UCSD-AML1 (cell line): Measurements from ENCODE around the gene RAB40C.

Experiments used
- DNase-seq: peaks from one replicate; lab custom pipeline; 2025; ENCODE audit not compliant: unreplicated experiment; lab: John Stamatoyannopoulos, UW

The RAB40C gene

DNA sequence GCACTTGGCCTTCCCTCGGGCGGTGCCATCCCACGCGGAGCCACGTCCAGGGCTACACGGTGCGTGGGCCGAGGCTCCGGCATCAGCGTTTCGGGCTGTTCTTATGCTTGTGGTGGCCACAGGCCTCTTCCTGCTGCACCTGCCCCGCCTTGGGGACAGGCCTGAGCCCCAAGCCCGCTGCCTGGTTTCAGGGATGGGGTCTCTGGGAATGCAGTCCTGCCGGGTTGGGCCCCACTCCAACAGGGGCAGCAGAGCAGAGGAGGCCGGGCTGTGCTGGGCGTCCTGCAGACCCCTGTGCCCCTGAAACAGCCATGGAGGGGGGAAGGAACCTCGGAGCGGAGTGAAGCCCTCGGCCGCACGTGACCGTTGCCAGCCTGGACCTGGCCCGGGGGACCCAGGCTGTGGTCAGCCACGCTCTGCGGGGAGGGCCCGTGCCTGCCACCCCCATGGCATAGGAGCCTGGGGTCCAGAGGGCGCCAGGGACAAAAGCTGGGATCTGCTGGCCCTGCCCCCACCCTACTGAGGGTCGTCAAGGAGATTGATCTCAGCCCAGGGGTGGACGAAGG lies 40.5 kb downstream of the RAB40C start:
- DNase-seq = no peak

- no peak for DNase-seq
These were observed 41.0 kb downstream of the RAB40C start, which contains the start of gene WFIKKN1 for GRCh38 chr16:630815-631405. Gene WFIKKN1, plus strand, starts transcription at chr16:630985. Its CDS starts 269 bp downstream, at chr16:631254.

GRCh38 chr16:631808-632358 lies 42.0 kb downstream of the RAB40C start:
- DNase-seq = no peak

DNA sequence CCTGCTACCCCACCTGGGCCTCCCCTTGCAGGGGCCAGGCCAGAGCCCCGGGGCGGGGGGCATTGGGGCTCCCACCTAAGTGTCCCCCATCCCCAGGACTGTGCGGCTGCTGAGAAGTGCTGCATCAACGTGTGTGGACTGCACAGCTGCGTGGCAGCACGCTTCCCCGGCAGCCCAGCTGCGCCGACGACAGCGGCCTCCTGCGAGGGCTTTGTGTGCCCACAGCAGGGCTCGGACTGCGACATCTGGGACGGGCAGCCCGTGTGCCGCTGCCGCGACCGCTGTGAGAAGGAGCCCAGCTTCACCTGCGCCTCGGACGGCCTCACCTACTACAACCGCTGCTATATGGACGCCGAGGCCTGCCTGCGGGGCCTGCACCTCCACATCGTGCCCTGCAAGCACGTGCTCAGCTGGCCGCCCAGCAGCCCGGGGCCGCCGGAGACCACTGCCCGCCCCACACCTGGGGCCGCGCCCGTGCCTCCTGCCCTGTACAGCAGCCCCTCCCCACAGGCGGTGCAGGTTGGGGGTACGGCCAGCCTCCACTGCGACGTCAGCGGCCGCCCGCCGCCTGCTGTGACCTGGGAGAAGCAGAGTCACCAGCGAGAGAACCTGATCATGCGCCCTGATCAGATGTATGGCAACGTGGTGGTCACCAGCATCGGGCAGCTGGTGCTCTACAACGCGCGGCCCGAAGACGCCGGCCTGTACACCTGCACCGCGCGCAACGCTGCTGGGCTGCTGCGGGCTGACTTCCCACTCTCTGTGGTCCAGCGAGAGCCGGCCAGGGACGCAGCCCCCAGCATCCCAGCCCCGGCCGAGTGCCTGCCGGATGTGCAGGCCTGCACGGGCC lies 42.8 kb downstream of the RAB40C start:
- no peak for DNase-seq

GRCh38 chr16:633336-634050 lies 43.6 kb downstream of the RAB40C start:
- DNase-seq = no peak

- no peak for DNase-seq
These were observed 44.3 kb downstream of the RAB40C start for GRCh38 chr16:634051-634670.

DNA sequence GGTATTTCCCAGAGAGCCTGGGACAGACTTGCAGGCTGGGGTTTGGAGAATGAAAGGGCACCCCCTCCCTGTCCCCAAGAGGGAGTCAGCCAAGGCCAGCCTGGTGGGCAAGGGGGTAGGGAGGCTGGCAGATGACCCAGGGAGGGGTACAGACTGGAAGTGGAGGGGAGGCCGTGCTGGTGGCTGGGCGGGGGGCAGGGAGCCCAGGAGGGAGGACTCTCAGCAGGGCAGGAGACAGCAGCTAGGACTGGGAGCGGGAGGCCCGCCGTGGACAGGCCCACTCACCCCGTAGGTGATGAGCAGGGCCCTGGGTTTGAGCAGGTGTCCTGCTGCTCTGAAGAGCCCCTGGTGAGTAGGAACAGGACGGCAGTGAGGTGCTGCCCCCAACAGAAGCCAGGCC lies 45.1 kb downstream of the RAB40C start:
- DNase-seq = no peak

- no peak for DNase-seq
These were observed 45.8 kb downstream of the RAB40C start for GRCh38 chr16:635573-636205.

GRCh38 chr16:636206-637080 lies 46.6 kb downstream of the RAB40C start, which contains the start of gene METTL26:
Gene METTL26, minus strand, starts transcription at chr16:636305. Its CDS starts 15 bp downstream, at chr16:636290.
- DNase-seq = peak; percentile 94

DNA sequence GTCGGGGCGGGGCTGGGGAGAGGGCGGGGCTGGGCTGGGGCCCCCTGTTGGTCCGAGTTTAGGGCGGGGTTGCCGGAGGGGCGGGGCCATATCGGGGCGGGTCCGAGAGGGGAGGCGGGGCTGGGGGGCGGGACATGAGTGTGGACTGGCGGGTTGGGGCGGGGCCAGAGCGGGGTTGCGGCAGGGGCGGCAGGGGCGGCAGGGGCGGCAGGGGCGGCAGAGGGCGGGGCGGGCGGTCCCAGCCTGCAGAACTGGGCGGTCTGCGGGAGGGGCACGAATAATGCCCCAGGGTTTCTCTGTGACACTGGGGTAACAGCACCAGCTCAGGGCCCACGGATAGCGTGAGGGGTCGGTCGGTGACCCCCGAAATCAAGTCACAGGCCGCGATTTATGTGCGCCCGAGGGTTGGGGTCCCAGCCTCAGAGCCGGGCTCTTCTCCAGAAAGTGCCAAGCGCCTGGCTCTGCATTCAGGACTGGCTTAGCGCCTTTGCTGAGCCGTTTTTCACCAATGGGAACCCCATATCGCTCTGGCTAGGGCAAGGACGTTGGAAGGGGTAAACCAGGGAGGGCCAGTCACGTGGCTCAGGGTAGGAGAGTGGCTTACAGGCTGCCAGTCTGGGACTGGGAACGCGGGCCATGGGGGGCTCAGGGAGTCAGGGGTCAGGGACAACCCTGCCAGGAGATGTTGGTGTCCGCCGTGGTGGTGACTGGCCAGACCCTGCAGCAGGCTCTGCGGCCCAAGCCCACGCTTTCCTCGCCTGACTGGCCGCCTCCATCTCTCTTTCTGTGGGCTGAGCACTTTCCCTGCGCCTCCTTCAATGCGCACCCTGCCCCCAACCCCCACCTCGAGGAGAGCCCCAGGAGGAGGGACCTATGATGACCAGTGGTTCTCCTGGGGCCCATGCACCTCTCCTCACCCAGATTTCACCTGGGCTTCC lies 47.5 kb downstream of the RAB40C start:
- DNase-seq = peak; percentile 94

GRCh38 chr16:638034-638543 lies 48.2 kb downstream of the RAB40C start:
- DNase-seq = no peak

DNA sequence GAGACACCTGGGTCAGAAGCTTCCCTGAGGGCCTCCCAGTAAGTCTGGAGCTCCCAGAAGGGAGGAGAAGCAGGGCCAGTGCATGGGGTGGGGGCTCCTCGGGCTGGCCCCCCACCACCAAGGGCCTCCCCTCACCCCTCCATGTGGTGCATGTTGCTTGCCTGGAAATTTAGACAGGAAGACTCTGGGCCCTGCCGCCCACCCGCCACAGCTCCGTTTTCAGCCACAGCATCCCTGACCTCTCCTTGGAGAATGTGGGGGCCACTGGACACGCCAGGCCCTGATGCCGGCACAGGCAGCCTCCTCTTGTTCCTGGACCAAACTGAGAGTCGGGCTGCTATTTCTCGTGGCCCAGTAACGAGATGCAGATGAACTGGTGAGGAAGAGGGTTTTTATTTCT lies 49.0 kb downstream of the RAB40C start:
- DNase-seq = no peak

- no peak for DNase-seq
These were observed 50.7 kb downstream of the RAB40C start for GRCh38 chr16:640614-641013.

DNA sequence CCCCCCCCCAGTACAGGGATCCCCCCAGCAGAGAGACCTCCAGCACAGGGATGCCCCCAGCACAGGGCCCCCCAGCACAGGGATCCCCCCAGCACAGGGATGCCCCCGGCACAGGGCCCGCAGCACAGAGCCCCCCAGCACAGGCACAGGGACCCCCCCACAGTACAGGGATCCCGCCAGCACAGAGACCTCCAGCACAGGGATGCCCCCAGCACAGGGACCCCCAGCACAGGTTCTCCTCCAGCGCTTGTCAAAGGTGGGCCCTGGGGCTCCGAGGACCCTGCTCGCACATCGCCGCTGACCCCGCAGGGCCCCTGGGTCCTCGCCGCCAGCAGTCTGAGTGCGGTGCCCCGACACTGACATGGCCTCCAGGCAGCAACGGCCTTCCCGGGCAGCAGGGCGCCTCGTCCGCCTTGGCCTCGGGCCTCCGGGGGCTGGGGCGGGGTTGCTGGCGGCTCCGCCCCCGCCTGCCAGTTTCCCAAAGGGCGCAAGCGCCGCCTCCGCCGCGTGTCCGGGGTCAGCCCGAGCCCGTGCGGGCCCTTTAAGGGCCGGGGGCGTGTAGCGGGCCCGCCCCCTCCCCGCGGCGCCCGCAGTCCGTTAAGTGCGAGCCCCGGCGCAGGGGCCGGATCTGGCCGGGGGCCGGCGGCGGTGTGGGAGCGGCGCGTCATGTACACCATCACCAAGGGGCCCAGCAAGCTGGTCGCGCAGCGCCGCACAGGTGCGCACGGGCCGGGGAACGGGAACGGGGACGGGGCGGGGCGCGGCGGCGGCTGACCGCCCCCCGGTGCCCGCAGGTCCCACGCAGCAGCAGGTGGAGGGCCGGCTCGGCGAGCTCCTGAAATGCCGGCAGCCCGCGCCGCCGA lies 51.7 kb downstream of the RAB40C start, which contains the start of gene MCRIP2:
Gene MCRIP2 (plus strand): TSS at position 503 of the 863 bp plus-strand sequence. CDS start 164 bp downstream, at position 667.
- DNase-seq = peak; percentile 91

DNA sequence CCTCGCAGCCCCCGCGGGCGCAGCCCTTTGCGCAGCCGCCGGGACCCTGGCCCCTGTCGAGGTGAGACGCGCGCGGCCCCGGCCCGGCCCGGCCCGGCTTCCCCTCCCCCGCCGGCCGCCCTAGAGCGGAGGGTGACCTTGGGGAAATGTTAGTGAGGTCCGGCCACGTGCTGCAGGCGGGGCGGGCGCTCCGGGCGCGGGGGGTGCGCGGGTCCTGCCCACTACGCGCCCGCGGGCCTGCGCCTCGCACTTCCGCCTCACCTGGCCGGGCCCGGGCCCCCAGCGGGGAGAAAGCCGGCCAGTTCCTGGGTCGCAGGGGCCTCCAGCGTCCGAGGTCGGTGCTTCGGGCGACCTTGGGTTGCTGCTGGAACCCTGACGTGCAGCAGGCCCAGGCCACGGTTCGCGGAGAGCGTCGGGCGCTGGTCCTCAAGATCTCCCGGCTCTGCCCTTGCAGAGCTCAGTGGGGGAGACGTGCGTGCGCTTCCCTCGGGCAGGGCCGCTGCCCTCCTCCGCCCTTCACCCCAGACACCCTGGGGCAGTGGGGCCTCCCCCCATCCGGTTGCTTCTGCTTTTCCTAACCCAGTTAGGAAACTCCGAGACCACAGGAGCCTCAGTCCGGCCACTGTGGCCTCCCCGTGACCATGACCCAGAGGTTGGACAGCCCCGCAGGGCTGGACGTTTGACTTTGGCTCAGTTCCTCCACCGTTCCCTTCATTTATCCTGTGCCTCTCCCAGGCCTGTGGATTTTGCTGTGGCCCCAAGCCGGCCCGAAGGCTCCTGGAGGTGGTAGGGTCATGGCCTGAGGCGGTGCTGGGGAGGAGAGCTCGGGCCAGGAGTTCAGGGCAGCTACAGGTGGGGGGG lies 52.6 kb downstream of the RAB40C start:
- DNase-seq = peak; percentile 45

- no peak for DNase-seq
These were observed 53.1 kb downstream of the RAB40C start for GRCh38 chr16:643050-643368.
